GM21381 (cell line): ENCODE results near the gene PARP9.
A peak's percentile ranks its signal among the peaks of the same experiment; 100 is the strongest.

Source experiments
- ATAC-seq: cut with Tn5 transposase; IDR thresholded peaks from one replicate; pipeline ENCODE4 v1.9.1; 2021; ENCODE audit warnings: mild to moderate bottlenecking, moderate library complexity; ENCODE audit not compliant: unreplicated experiment

PARP9 gene

GRCh38 chr3:122564155-122564912, at the start of gene PARP9, which contains the start of gene DTX3L:
PARP9 (minus strand) TSS chr3:122564300; CDS start chr3:122559620, 4,680 bp downstream.
DTX3L (plus strand) TSS chr3:122564338; CDS start chr3:122564427, 89 bp downstream.
- ATAC-seq: peak; percentile 69

DNA sequence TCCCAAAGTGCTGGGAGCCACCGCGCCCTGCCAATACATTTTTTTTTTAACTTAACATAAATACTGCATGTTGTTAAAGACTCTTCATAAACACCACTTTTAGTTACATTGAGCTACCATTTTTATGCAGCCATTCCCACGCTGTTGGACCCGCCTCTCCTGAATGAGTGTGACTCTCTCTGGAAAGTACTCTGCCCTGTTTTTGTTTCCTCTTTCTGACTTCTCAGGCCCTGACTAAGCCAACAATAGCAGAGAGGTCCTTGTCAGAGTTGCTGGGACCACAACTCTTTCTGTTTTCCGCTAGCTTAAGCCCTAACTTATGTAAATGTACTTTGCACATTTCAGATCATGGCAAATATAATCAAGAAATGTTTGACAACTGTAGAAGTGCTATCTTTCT, 48.6 kb upstream of the PARP9 start:
- no peak for ATAC-seq

DNA sequence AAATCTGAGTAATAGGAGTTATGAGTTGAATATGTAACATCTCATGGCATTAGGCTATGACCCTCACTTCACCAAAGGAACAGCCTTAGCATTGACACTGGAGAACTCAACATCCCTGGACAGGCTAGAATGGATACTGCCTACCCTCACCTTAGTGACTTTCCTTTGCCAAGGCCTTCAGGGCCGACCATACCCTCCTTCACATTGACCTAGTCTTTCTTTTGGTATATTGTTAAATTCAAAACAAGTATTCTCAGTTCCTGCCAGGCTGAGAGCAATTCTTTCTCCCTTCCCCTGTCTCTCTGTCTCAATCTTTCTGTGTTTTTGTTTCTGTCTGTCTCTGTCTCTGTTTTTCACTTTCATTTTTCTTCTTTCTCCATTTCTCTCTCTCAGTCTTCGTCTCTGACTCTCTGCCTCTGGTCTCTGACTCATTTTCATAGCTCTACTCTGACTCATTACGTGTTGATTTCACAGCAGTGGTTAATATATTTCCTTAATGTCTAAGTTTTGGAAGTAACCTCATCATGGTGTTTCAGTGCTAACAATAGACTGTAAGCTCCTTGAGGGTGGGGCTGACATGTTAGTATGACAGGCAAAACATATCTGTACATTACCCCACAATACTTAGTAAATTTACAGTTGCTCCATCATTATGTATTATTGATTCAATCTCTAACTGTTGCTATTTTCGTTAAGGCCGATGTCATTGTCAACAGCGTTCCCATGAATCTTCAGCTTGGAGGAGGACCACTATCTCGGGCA, 45.9 kb upstream of the PARP9 start:
- peak; percentile 91 for ATAC-seq

- ATAC-seq: no peak
Observed at GRCh38 chr3:122608916-122609315, 44.8 kb upstream of the PARP9 start.

DNA sequence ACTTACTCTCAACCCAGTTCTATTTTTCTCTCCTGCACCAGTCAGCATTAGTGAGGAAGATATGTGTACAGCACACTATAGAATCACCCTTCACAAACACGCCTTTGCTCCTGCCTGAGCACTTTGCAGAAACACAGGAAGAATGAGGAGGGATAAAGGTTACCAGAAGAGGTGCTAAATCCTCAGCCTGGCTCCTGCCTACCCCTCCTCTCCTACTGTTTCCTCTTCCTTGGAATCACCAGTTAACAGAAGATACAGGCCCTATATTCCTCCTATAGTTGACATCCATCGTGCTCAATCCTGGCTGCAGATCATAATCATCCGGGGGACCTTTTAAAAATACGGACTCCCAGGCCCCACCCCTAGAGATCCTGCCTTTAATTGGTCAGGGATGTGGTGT, 42.2 kb upstream of the PARP9 start:
- ATAC-seq: no peak

DNA sequence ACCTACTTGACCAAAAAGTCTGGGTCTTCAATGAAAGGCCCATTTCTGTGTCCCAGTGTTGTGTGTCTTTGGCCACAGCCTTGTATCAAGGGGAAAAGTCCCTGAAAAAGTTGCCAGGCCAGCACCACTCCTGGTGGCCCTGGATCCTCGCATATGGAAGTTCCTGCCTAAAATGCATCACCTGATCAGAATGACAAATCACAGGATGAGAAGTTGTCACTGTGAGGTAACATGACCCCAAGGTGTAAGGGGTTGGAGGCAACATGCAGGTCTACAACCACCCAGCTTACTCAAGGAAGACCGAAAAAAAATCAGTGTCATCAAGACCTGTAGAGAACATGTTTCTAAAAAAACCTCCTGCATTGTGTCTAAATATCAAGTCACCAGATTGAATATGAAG, 39.0 kb upstream of the PARP9 start:
- ATAC-seq: no peak

DNA sequence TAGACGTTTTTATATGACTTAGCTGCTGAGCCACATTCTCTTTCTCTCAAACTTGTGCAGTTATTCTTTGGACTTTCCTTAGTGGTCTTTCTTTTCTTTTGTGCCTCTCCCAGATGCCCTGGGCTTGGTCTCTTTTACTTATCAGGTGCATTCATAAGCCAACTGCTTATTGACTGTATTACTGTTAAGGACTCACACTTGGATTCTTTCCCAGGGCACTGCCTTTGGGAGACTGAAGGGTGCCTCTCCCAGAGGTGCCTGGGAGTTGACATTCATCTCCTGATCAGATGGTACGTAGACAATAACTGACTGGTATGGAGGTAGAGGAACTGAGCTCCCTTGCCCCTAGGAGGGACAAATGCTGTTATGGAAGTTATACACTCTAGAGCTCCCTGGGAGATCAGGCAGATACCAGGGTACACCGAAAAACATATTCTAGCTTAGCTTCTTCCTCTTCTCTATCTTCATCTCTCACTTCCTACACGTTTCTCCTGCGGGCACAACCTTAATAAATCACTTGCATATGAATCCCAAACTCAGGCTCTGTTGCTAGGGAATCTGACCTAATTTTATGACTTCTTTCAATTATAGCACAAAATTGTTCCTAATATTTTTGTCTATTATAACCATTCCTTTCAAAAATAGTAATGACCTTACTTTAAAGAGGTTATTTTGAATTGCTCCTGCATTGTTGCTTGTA, 38.1 kb upstream of the PARP9 start:
- ATAC-seq: no peak

- ATAC-seq: no peak
Observed at GRCh38 chr3:122598556-122598955, 34.5 kb upstream of the PARP9 start.

DNA sequence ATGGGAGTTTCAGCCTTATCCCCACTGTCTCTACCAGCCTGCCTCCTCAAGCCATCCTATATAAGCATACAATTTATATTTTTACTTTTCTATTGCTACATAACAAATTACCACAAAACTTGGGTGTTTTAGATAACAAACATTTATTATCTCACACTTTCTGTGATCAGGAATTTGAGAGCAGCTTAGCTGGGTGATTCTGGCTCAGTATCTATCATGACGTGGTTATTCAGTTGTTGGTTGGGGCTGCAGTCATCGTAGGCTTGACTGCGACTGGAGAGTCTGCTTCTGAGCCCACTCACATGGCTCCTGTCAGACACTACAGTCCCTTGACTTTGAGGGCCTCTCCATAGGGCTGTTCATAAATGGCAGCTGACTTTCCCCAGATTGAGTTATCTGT, 34.1 kb upstream of the PARP9 start:
- no peak for ATAC-seq

DNA sequence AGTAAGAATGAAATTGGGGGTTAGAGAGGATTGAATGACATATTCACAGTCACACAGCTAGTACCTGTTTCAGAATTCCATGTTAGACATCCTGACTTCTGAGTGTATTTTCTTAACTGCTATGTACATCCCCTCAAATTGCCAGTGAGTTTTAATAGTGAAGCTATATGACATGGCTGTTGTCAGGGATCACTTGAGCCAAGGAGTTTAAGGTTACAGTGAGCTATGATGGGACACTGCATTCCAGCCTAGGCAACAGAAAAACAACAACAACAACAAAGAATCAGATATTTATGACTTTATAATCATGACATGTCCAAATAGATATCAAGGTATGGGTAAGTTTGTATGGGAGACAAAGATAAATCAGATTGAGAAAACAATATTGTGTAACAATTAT, 29.9 kb upstream of the PARP9 start:
- no peak for ATAC-seq

- ATAC-seq: no peak
Observed at GRCh38 chr3:122590610-122591009, 26.5 kb upstream of the PARP9 start.

GRCh38 chr3:122589297-122589696, 25.2 kb upstream of the PARP9 start:
- peak; percentile 68 for ATAC-seq

DNA sequence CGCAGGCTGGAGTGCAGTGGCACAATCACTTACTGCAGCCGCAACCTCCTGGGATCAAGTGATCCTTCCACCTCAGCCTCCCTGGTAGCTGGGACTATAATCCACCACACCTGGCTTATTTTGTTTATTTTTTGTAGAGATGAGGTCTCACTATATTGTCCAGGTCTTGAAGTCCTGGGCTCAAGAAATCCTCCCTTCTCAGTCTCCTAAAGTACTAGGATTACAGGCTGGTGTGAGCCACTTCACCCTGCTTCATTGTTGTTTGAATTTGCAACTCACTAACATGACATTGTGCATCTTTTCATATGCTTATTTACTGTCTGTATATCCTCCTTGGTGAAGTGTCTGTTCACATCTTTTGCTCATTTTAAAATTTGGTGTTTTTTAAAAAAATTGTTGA, 23.5 kb upstream of the PARP9 start:
- no peak for ATAC-seq

- no peak for ATAC-seq
Observed at GRCh38 chr3:122586773-122587485, 22.8 kb upstream of the PARP9 start.

- no peak for ATAC-seq
Observed at GRCh38 chr3:122586098-122586497, 22.0 kb upstream of the PARP9 start.

DNA sequence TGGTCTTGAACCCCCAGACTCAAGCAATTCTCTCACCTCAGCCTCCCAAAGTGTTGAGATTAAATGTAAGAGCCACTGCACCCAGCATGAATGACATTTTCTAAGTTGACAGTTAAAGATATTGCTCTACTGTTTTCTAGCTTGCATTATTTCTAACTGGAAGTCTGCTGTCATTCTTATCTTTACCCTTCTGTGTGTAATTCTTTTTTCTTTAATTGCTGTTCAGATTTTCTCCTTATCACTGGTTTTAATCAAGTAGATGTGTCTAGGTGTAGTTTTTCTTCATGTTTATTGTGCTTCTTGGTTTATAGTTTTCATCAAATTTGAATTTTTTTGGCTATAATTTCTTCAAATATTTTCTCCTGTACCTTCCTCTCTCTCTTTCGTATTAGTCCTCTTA, 18.3 kb upstream of the PARP9 start:
- no peak for ATAC-seq

DNA sequence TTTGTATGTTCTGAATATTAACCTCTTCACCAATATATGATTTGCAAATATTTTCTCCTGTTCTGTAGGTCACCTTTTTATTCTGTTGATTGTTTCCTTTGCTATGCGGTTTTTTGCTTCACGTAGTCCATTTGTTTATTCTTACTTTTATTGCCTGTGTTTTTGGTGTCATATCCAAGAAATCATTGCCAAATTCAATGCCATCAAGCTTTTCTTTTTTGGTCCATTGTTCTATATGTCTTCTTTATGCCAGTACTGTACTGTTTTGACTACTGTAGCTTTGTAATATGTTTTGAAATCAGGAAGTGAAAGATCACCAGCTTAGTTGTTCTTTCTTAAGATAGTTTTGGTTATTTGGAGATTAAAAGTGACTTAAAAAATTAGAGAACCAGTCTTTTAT, 17.5 kb upstream of the PARP9 start:
- ATAC-seq: no peak

GRCh38 chr3:122580470-122580869, 16.4 kb upstream of the PARP9 start:
- no peak for ATAC-seq

DNA sequence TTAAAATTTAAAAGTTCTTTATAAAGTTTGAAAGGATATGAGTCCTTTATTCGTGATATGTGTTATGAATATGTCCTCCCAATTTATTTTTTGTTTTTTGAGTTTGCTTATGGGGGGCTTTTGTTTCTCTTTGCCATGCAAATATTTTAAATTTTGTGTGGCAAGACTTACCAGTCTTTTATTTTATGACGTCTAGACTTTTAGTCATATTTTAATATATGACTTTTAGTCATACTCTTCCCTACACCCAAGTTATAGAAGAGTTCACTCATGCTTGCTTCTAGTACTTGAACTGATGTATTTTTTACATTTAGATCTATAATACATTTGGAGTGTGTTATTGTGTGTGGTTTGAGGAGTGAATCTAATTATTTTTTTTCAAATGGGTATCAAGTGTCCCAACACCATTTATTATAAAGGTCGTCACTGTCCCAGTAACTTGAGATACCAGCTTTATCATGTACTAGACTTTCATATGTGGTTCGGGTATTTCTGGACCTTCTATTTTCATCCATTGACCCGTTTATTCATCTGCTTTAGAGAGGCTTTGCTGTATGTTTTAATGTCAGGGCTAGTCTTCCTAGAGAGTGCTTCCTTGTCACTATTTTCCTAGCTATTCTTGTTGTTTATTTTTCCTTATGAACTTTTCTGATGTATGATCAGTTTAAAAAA, 14.1 kb upstream of the PARP9 start:
- no peak for ATAC-seq

DNA sequence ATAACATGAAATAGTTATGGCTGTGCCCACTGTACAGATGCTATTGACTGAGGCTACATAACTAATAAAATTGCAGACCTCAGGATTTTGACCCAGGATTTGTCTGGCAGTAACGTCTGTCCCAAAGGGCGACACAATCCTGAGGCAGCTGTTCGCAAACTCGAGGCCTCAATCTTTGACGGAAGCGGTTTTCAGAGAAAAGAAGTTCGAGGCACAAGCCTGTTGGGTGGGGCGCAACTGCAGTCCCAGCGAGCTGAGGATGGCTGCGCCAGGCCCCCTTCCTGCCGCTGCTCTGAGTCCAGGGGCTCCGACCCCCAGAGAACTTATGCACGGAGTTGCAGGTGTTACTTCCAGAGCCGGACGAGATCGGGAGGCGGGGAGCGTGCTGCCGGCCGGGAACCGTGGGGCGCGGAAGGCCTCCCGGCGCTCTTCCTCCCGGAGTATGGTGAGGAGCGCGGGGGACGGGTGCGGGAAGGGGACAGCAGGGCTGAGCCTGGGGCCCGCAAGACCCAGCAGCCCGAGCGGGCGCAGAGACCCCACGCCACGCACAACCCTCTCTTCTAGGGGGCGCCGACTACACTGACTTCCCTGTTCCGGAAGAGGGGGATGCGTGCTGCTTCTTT, 13.4 kb upstream of the PARP9 start, which contains the start of gene PARP15:
PARP15 (plus strand) TSS at position 242 of the 623 bp plus-strand sequence; CDS start at position 260, 18 bp downstream.
- no peak for ATAC-seq
